ENCODE results near the gene TNNI3.

The TNNI3 gene

GRCh38 chr19:55171440-55171839, 13.9 kb upstream of the TNNI3 start:
- H3K9ac ChIP-seq: no peak overlapping the region
- no peaks in the 10 kb centered on the region for H4K20me1 ChIP-seq (ENCODE audit: insufficient read depth)
- peaks cover 72% of the 10 kb centered on the region for H3K27me3 ChIP-seq (ENCODE audit: insufficient read depth, low read depth)
- H3K4me2 ChIP-seq: no peak overlapping the region
- H2AFZ ChIP-seq (ENCODE audit: low read depth): no peak overlapping the region
- no peaks in the 10 kb centered on the region for H3K36me3 ChIP-seq (ENCODE audit: insufficient read depth)
- TF ChIP-seq CTCF (conservative IDR thresholded peaks at IDR 0.05; ENCODE audit: low read depth, low read length): no peak
- no peaks in the 10 kb centered on the region for H3K79me2 ChIP-seq (ENCODE audit: insufficient read depth, low read depth)
- H3K4me3 ChIP-seq (IDR thresholded peaks at IDR 0.05; ENCODE audit: insufficient read depth, low read depth, low read length): no peak overlapping the region
- H3K4me1 ChIP-seq (ENCODE audit: low read depth, poor library complexity, severe bottlenecking): no peaks in the 10 kb centered on the region
- H3K27ac ChIP-seq: no peak overlapping the region

GRCh38 chr19:55169136-55169535, 11.6 kb upstream of the TNNI3 start:
- no peaks in the 10 kb centered on the region for H3K79me2 ChIP-seq (ENCODE audit: insufficient read depth, low read depth)
- no peak overlapping the region for H3K27ac ChIP-seq
- no peak overlapping the region for H2AFZ ChIP-seq (ENCODE audit: low read depth)
- no peaks in the 10 kb centered on the region for H3K36me3 ChIP-seq (ENCODE audit: insufficient read depth)
- no peak overlapping the region for H3K4me2 ChIP-seq
- no peak overlapping the region for H3K9ac ChIP-seq
- TF ChIP-seq CTCF (conservative IDR thresholded peaks at IDR 0.05; ENCODE audit: low read depth, low read length): no peak
- peaks cover 87% of the 10 kb centered on the region for H3K27me3 ChIP-seq (ENCODE audit: insufficient read depth, low read depth)
- H3K4me3 ChIP-seq (IDR thresholded peaks at IDR 0.05; ENCODE audit: insufficient read depth, low read depth, low read length): no peak overlapping the region
- no peaks in the 10 kb centered on the region for H4K20me1 ChIP-seq (ENCODE audit: insufficient read depth)
- H3K4me1 ChIP-seq (ENCODE audit: low read depth, poor library complexity, severe bottlenecking): no peaks in the 10 kb centered on the region

GRCh38 chr19:55166530-55167268, 9.2 kb upstream of the TNNI3 start, which contains the start of gene DNAAF3:
DNAAF3 (minus strand) TSS chr19:55166613; CDS start chr19:55166413, 200 bp downstream.
- Histone ChIP-seq H3K36me3 (ENCODE audit: insufficient read depth) (no peaks in the 10 kb centered on the region), H3K4me3 (IDR thresholded peaks at IDR 0.05; ENCODE audit: insufficient read depth, low read depth, low read length) (no peak within 1 kb of the TSS), H4K20me1 (ENCODE audit: insufficient read depth) (no peaks in the 10 kb centered on the region), H3K27ac (no peak within 1 kb of the TSS), H3K4me2 (no peak within 1 kb of the TSS), H3K9ac (no peak within 1 kb of the TSS), H2AFZ (ENCODE audit: low read depth) (no peak within 1 kb of the TSS; the same call in 1 of the 2 replicates), H3K27me3 (ENCODE audit: insufficient read depth, low read depth) (peaks cover 86% of the 10 kb centered on the region), H3K79me2 (ENCODE audit: insufficient read depth, low read depth) (no peaks in the 10 kb centered on the region), H3K4me1 (ENCODE audit: low read depth, poor library complexity, severe bottlenecking) (no peaks in the 10 kb centered on the region)
- TF ChIP-seq CTCF (conservative IDR thresholded peaks at IDR 0.05; ENCODE audit: low read depth, low read length): no peak

- peaks cover 80% of the 10 kb centered on the region for H3K27me3 ChIP-seq (ENCODE audit: insufficient read depth, low read depth)
- H3K36me3 ChIP-seq (ENCODE audit: insufficient read depth): no peaks in the 10 kb centered on the region
- no peak overlapping the region for H3K4me2 ChIP-seq
- H3K79me2 ChIP-seq (ENCODE audit: insufficient read depth, low read depth): no peaks in the 10 kb centered on the region
- no peak overlapping the region for H3K27ac ChIP-seq
- H4K20me1 ChIP-seq (ENCODE audit: insufficient read depth): no peaks in the 10 kb centered on the region
- H3K9ac ChIP-seq: no peak overlapping the region
- no peak overlapping the region for H3K4me3 ChIP-seq (IDR thresholded peaks at IDR 0.05; ENCODE audit: insufficient read depth, low read depth, low read length)
- no peaks in the 10 kb centered on the region for H3K4me1 ChIP-seq (ENCODE audit: low read depth, poor library complexity, severe bottlenecking)
- no peak overlapping the region; the same call in 1 of the 2 replicates for H2AFZ ChIP-seq (ENCODE audit: low read depth)
- no peak for TF ChIP-seq CTCF (conservative IDR thresholded peaks at IDR 0.05; ENCODE audit: low read depth, low read length)
Measured at GRCh38 chr19:55165952-55166529, 8.5 kb upstream of the TNNI3 start.
